Retinal pigment epithelial cell (primary cell): ENCODE data around the gene TTC28.

Source experiments
- DNase-seq: peaks from one replicate; pipeline ENCODE4 v3.0.0-alpha.2; 2010; ENCODE audit warnings: low read depth
- H3K4me3 ChIP-seq: 2 replicates; pipeline ENCODE4 v1.5.1; 2011; ENCODE audit warnings: mild to moderate bottlenecking, low read length, control low read depth, moderate library complexity
- TF ChIP-seq, protein P1 (sequence below): conservative IDR thresholded peaks from 2 replicates; pipeline ENCODE4 v1.5.1; 2011; ENCODE audit warnings: low read depth, low read length, control low read depth, inconsistent platforms

The TTC28 gene

DNA sequence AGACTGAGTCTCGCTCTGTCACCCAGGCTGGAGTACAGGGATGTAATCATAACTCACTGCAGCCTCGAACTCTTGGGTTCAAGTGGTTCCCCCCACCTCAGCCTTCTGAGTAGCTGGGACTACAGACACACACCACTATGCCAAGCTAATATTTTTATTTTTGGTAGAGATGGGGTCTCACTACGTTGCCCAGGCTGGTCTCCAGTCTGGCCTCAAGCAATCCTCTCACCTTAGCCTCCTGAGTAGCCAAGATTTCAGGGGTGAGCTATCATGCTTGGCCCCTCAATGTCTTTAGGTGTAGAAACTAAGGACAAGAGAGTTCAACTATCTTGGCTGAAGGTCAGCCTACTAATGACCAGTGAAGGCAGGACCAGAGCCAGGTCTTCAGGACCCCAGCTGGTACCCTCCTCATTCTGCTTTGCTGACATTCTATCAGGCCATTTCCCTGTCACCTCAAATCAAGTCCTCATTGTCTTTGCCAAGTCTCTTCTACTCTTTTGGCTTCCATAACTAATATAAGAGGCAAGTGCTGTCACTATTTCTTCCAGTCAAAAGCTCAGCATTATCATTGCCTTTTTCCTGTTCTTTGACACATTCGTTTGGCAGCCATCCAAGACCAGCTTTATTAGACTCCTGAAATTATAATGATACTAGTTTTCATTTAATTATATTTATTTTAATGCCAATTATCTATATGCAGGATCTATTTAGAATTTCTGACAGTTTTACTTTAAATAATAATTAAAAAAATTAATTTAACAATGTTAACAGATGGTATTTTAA is 496.4 kb downstream of the TTC28 start:
- no peak for DNase-seq
- TF ChIP-seq, protein P1, sequence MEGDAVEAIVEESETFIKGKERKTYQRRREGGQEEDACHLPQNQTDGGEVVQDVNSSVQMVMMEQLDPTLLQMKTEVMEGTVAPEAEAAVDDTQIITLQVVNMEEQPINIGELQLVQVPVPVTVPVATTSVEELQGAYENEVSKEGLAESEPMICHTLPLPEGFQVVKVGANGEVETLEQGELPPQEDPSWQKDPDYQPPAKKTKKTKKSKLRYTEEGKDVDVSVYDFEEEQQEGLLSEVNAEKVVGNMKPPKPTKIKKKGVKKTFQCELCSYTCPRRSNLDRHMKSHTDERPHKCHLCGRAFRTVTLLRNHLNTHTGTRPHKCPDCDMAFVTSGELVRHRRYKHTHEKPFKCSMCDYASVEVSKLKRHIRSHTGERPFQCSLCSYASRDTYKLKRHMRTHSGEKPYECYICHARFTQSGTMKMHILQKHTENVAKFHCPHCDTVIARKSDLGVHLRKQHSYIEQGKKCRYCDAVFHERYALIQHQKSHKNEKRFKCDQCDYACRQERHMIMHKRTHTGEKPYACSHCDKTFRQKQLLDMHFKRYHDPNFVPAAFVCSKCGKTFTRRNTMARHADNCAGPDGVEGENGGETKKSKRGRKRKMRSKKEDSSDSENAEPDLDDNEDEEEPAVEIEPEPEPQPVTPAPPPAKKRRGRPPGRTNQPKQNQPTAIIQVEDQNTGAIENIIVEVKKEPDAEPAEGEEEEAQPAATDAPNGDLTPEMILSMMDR = no peak
- no peak overlapping the region for H3K4me3 ChIP-seq

GRCh38 chr22:28180804-28181731 is 498.6 kb downstream of the TTC28 start:
- no peak overlapping the region for H3K4me3 ChIP-seq
- peak; percentile 84 for DNase-seq
- TF ChIP-seq, protein P1 = no peak

GRCh38 chr22:28179392-28179791 is 500.2 kb downstream of the TTC28 start:
- H3K4me3 ChIP-seq = no peak overlapping the region
- no peak for DNase-seq
- TF ChIP-seq, protein P1 = no peak

DNA sequence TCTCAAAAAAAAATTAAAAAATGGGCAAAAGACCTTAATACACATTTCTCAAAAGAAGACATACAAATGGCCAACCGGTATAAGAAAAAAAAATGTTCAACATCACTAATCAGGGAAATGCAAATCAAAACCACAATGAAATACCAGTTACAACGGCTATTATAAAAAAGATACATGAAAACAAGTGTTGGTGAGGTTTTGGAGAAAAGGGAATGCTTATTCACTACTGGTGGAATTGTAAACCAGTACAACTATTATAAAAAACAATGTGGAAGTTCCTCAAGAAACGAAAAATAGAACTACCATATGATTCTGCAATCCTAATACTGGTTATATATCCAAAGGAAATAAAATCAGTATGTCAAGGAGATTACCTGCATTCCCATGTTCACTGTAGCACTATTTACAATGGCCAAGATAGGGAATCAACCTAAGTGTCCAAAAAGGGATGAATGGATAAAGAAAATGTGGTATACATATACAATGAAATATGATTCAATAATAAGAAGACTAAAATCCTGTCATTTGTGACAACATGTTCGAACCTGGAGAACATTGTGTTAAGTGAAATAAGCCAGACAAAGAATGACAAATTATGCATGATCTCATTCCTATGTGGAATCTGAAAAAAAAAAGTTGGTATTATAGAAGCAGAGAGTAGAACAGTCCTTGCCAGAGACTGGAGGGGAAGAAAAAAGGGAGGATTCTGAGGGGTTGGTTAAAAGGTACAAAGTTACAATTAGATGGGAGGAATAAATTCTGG is 503.7 kb downstream of the TTC28 start:
- DNase-seq = no peak
- H3K4me3 ChIP-seq = no peak overlapping the region

DNA sequence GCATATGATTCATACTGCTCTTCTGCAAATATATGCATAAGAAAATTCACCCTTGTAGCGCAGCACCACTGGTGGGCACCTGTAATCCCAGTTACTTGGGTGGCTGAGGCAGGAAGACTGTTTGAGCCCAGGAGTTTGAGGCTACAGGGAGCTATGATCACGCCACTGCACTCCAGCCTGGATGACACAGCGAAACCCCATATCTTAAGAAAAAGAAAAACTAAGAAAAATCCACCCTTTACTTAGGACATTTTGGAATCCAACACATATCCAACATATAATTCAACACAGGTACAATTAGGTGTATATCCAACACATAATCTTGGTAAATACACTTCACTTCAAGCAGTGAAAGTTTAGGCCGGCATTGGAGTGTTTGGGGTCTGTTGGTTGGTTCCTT is 505.1 kb downstream of the TTC28 start:
- no peak for DNase-seq
- no peak overlapping the region for H3K4me3 ChIP-seq
- TF ChIP-seq, protein P1 = no peak

More for the DNA sequence above, 503.7 kb downstream of the TTC28 start:
- TF ChIP-seq, protein P1 = no peak

DNA sequence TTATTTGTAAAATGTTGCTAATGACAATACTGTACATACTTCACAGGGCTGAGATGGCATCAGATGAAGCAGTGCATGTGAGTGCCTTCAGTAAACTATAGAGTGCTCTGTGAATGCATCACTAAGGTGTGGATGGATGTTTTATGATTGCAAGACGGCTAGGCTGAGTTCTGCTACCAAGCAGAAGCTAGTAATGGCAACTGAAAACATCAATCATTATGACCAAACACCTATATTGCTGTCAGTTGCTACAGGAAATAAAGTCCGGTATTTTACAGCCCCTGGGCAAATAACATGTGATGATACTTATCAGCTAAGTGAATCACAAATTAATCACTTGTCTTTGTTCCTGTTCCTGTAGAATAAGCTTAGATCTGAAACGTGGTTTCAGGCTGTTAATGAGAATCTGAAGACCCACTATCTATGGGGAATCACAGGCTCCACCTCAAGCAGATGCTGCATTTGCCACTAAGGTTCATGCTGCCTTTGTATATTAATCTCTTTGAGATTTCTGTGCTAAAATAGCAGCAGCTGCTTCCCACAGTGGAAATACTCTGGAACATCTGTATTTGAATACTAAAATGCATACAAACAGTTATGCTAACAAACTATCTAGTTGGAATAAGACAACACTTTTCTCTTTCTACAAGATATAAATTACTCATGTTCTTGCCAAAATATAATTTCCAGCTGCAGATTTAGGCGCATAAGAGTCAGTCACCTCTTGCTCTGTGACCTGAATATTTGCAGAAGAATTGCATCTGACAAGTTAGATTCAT is 506.6 kb downstream of the TTC28 start:
- TF ChIP-seq, protein P1 = no peak
- DNase-seq = no peak
- no peak overlapping the region for H3K4me3 ChIP-seq
